ENCODE results near the gene TMEM179B. TPM values are rescaled to one million over a fixed set of nuclear protein-coding genes. Genes with fewer than 3 reads are reported as not detected.

The TMEM179B gene
- total RNA-seq, 1 donor from 2014 or later: 47.7 TPM

- no peaks in the 10 kb centered on the region for H3K27me3 Mint-ChIP-seq (ENCODE audit: unreplicated experiment)
These were observed 19.5 kb downstream of the TMEM179B start for GRCh38 chr11:62806611-62807121.

GRCh38 chr11:62810748-62811147 is 23.5 kb downstream of the TMEM179B start:
- Mint-ChIP-seq H3K4me1 (ENCODE audit: unreplicated experiment) (peaks cover 9% of the 10 kb centered on the region), H3K27me3 (ENCODE audit: unreplicated experiment) (no peaks in the 10 kb centered on the region), H3K27ac (ENCODE audit: unreplicated experiment) (no peak overlapping the region), H3K36me3 (ENCODE audit: unreplicated experiment) (peaks cover 9% of the 10 kb centered on the region), H3K4me3 (ENCODE audit: unreplicated experiment) (no peak overlapping the region), H3K9me3 (ENCODE audit: unreplicated experiment) (no peaks in the 10 kb centered on the region)
- no peak for DNase-seq (ENCODE audit: extremely low spot score, unreplicated experiment)
- TF ChIP-seq CTCF (IDR thresholded peaks at IDR 0.05): no peak

More at GRCh38 chr11:62806611-62807121, 19.5 kb downstream of the TMEM179B start:
- no peak for DNase-seq (ENCODE audit: extremely low spot score, unreplicated experiment)
- Mint-ChIP-seq H3K9me3 (ENCODE audit: unreplicated experiment) (no peaks in the 10 kb centered on the region), H3K27ac (ENCODE audit: unreplicated experiment) (peak overlapping the region; percentile 67), H3K36me3 (ENCODE audit: unreplicated experiment) (peaks cover 16% of the 10 kb centered on the region), H3K4me3 (ENCODE audit: unreplicated experiment) (peak overlapping the region; percentile 98), H3K4me1 (ENCODE audit: unreplicated experiment) (peaks cover 24% of the 10 kb centered on the region)
- TF ChIP-seq CTCF (IDR thresholded peaks at IDR 0.05): no peak

GRCh38 chr11:62811659-62812058 is 24.5 kb downstream of the TMEM179B start:
- no peak overlapping the region for H3K4me3 Mint-ChIP-seq (ENCODE audit: unreplicated experiment)
- H3K27me3 Mint-ChIP-seq (ENCODE audit: unreplicated experiment): no peaks in the 10 kb centered on the region
- H3K36me3 Mint-ChIP-seq (ENCODE audit: unreplicated experiment): peaks cover 9% of the 10 kb centered on the region
- H3K9me3 Mint-ChIP-seq (ENCODE audit: unreplicated experiment): no peaks in the 10 kb centered on the region
- DNase-seq (ENCODE audit: extremely low spot score, unreplicated experiment): no peak
- peak overlapping the region; percentile 40 for H3K27ac Mint-ChIP-seq (ENCODE audit: unreplicated experiment)
- peaks cover 2% of the 10 kb centered on the region for H3K4me1 Mint-ChIP-seq (ENCODE audit: unreplicated experiment)
- TF ChIP-seq CTCF (IDR thresholded peaks at IDR 0.05): no peak

- no peak overlapping the region for H3K27ac Mint-ChIP-seq (ENCODE audit: unreplicated experiment)
- peaks cover 27% of the 10 kb centered on the region for H3K36me3 Mint-ChIP-seq (ENCODE audit: unreplicated experiment)
- no peaks in the 10 kb centered on the region for H3K4me1 Mint-ChIP-seq (ENCODE audit: unreplicated experiment)
- no peak for DNase-seq (ENCODE audit: extremely low spot score, unreplicated experiment)
- no peak for TF ChIP-seq CTCF (IDR thresholded peaks at IDR 0.05)
- no peak overlapping the region for H3K4me3 Mint-ChIP-seq (ENCODE audit: unreplicated experiment)
- H3K27me3 Mint-ChIP-seq (ENCODE audit: unreplicated experiment): no peaks in the 10 kb centered on the region
- H3K9me3 Mint-ChIP-seq (ENCODE audit: unreplicated experiment): no peaks in the 10 kb centered on the region
These were observed 29.4 kb downstream of the TMEM179B start for GRCh38 chr11:62816557-62816956.

GRCh38 chr11:62817129-62817528 is 29.9 kb downstream of the TMEM179B start:
- peaks cover 27% of the 10 kb centered on the region for H3K36me3 Mint-ChIP-seq (ENCODE audit: unreplicated experiment)
- H3K27me3 Mint-ChIP-seq (ENCODE audit: unreplicated experiment): no peaks in the 10 kb centered on the region
- no peaks in the 10 kb centered on the region for H3K9me3 Mint-ChIP-seq (ENCODE audit: unreplicated experiment)
- no peak for DNase-seq (ENCODE audit: extremely low spot score, unreplicated experiment)
- H3K4me3 Mint-ChIP-seq (ENCODE audit: unreplicated experiment): no peak overlapping the region
- H3K4me1 Mint-ChIP-seq (ENCODE audit: unreplicated experiment): no peaks in the 10 kb centered on the region
- TF ChIP-seq CTCF (IDR thresholded peaks at IDR 0.05): no peak
- no peak overlapping the region for H3K27ac Mint-ChIP-seq (ENCODE audit: unreplicated experiment)
